ENCODE data around the gene CNPY4.
A peak's percentile ranks its signal among the peaks of the same experiment; 100 is the strongest.

CNPY4 gene

GRCh38 chr7:100152937-100153666 is 33.7 kb downstream of the CNPY4 start:
- DNase-seq: no peak

GRCh38 chr7:100153708-100154535 is 34.5 kb downstream of the CNPY4 start:
- no peak for DNase-seq

- DNase-seq: no peak
Observed at GRCh38 chr7:100154651-100155491, 35.4 kb downstream of the CNPY4 start.

GRCh38 chr7:100155553-100156317 is 36.3 kb downstream of the CNPY4 start:
- no peak for DNase-seq

GRCh38 chr7:100156331-100157068 is 37.1 kb downstream of the CNPY4 start:
- no peak for DNase-seq

GRCh38 chr7:100157069-100157333 is 37.6 kb downstream of the CNPY4 start:
- no peak for DNase-seq

- DNase-seq: peak; percentile 40
Observed at GRCh38 chr7:100157334-100158228, 38.1 kb downstream of the CNPY4 start.

- DNase-seq: peak; percentile 88
Observed at GRCh38 chr7:100158229-100159098, 39.0 kb downstream of the CNPY4 start, which contains the start of gene TRAPPC14. Gene TRAPPC14 (minus strand): TSS chr7:100158723. CDS start chr7:100158499, 224 bp downstream.

GRCh38 chr7:100159099-100159623 is 39.7 kb downstream of the CNPY4 start:
- DNase-seq: peak; percentile 21

- no peak for DNase-seq
Observed at GRCh38 chr7:100160067-100160466, 40.6 kb downstream of the CNPY4 start.

GRCh38 chr7:100163006-100163531 is 43.6 kb downstream of the CNPY4 start:
- peak; percentile 27 for DNase-seq

- DNase-seq: no peak
Observed at GRCh38 chr7:100163871-100164270, 44.4 kb downstream of the CNPY4 start.

- DNase-seq: no peak
Observed at GRCh38 chr7:100166317-100166940, 47.0 kb downstream of the CNPY4 start.

GRCh38 chr7:100166970-100167911 is 47.8 kb downstream of the CNPY4 start:
- DNase-seq: no peak

- DNase-seq: peak; percentile 31
Observed at GRCh38 chr7:100167912-100168323, 48.5 kb downstream of the CNPY4 start.

GRCh38 chr7:100169147-100169850 is 49.9 kb downstream of the CNPY4 start:
- peak; percentile 75 for DNase-seq

All from NCI-H146 (cell line).